Activated CD4-positive, alpha-beta T cell treated with anti-CD3 and anti-CD28 coated beads, Interleukin-2, Interleukin-6, amounts not matched to agents 100 ng/mL and 50 ng/mL, durations not matched to agents 16 hours and 8 hours (primary cell): ENCODE results near the gene CTPS1.

ENCODE experiments used
- DNase-seq: peaks from one replicate; pipeline ENCODE4 v3.0.0-alpha.2; 2020

Gene CTPS1, protein sequence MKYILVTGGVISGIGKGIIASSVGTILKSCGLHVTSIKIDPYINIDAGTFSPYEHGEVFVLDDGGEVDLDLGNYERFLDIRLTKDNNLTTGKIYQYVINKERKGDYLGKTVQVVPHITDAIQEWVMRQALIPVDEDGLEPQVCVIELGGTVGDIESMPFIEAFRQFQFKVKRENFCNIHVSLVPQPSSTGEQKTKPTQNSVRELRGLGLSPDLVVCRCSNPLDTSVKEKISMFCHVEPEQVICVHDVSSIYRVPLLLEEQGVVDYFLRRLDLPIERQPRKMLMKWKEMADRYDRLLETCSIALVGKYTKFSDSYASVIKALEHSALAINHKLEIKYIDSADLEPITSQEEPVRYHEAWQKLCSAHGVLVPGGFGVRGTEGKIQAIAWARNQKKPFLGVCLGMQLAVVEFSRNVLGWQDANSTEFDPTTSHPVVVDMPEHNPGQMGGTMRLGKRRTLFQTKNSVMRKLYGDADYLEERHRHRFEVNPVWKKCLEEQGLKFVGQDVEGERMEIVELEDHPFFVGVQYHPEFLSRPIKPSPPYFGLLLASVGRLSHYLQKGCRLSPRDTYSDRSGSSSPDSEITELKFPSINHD

DNA sequence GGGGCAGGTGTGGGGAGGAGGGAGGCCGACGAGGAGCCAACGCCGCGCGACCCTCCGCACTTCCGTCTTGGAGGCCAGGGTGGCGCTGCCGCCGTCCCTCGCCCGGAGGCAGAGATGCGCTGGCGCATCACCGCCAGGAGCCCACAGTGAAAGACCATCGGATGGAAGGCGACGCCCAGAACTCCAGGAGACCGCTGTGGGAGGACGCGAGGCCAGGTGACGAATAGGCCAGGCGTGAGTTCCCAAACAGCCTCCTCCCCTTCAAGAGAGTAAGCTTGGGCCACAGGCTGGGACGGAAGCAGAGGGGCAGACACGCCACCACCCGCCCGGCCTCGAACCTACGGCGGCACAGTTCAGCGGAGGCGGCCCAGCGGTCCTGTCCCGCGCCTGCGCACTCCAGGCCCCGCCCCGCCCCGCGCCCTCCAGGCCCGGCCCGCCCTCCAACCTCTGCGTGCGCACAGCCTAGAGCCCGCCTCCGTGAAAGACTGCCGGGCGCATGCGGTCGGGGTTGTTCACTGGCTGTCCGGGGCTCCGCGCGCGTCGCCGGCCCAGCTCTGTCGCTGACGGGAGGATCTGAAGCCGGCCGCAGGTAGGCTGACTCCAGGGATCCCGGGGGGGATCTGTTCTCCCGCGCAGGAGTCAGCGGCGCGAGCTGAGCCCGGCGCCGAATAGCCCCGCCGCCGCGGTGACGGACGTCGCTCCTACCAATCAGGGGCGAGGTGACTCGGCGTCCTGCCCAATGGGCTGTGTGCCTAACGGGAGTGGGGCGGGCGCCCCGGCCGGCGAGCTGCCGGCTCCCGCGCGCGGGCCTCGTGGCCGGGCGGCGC, at the start of gene CTPS1:
CTPS1 (plus strand) TSS at position 456 of the 827 bp plus-strand sequence. CDS start 3,595 bp downstream, outside the sequence.
- DNase-seq, result peak; percentile 97

DNA sequence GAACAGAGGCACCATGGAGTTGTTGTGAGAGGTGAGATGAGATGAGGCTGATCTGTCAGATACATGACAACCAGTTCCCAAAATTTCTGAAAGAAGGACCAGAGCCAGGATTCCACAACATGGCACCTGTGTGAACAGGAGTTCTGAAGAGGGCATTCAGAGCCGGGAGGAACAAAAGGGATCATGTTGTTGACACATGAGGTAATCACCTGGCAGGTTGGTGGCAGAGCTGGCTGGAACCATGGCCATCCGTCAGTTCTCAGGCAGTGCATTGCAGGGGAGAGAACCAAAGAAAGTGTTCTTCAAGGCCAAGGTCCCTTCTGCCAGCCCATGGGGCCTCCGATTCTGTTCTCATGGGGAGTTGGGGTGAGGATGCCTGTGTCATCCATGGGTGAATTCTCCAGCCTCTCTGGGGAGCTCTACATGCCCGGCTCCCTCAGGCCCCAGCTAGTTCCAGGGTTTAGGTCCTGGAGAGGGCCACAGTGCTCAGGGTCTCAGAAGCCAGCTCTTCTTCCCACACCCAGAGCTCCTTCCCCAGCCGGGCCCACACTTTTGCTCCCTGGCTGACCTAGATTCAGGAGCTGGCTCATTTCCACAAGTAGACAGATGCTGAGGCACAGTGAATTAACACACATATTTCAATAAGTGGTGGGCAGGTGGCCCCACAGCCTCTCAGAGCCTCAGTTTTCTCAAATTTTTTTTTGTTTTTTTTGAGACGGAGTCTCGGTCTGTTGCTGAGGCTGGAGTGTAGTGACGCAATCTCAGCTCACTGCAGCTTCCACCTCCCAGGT, 49.1 kb upstream of the CTPS1 start:
- no peak for DNase-seq

DNA sequence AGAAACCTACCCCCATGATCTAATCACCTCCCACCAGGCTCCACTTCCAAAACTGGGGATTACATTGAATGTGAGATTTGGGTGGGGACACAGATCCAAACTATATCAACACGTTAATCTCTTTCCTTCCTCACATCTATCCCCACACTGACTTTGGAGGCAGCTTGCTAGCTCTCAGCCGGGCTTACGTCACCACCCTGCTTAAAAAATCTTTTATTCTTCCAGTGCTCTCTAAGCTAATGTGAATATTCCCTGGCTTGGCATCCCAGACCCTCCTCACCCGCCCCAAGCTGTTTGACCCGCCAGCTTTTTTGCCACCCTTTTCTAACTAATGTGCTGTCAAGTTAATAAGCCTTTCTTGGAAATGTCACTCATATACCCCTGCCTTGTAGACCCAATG, 47.9 kb upstream of the CTPS1 start:
- no peak for DNase-seq

DNA sequence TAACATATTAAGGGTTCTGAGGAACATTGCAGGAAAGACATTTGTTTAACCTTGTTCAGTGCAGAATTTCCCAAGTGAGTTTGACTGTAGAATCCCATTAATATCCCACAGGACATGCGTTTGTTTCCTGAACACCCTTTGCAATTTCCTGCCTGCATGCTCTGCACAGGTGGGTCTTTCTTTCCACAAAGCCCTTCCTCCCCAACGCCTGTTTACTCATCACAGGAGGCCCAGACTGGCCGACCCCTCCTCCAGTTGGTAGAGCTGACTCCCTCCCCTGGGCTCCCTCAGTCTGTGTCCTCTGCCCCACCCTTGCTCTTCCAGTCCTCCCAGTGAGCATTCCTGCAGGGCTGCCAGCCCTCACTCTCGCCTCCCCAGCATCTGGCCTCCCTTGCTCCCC, 47.5 kb upstream of the CTPS1 start:
- DNase-seq, result no peak

DNA sequence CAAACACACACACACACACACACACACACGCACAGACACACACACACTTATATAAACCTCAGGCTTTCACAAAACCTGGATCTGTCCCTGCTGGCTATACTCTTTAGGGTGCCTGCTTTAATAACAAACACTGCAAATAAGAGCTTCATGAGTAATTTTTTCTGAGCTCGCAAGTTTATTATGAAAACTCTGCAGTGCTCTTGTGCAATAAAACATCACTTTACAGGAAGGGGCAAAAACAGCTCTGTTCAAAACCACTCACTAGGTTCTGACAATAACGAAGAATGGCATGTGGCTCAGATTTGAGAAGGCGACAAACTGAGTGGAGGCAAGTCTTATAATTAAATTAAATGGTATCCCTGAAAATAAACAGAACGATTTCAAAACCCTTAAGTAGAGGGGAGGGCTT, 42.6 kb upstream of the CTPS1 start:
- DNase-seq, result no peak

DNA sequence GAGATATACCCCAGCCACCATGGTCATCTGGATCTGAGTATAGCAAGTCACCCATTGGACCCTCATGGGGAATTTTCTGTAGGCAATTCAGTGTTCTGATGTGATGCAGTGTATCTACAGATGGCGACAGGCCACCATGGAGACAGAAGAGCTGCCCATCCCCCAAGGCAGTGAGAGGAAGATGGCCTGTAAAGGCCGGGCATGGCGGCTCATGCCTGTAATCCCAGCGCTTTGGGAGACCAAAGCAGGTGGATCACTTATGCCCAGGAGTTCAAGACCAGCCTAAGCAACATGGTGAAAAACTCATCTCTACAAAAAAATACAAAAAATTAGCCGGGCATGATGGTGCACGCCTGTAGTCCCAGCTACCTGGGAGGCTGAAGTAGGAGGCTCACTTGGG, 41.1 kb upstream of the CTPS1 start:
- DNase-seq, result no peak

DNA sequence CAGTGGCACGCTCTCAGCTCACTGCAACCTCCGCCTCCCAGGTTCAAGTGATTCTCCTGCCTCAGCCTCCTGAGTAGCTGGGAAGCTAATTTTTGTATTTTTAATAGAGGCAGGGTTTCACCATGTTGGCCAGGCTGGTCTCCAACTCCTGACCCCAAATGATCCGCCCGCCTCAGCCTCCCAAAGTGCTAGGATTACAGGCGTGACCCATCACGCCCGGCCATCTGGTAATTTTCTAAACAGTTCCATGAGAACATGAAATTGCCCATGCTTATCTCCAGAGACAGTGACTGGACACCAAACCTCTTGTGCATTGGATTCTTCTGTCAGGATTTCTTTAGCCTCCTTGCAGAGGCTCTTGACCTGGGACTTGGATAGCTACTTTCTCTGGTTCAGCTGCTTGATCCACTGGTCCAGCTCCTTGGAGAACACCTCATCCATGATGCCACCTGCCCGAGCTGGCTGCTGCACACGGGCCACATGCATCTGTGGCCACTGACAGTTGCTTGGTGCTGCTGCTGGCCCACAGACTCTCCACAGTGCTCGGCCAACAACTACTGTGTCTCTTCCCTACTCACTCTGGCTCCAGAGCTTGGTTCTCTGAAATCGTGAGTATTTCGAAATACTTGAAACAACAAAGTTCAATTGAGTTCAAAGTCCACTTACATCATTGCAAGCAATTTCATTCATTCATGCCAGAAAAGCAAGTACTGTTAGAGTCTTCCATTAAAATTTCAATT, 40.0 kb upstream of the CTPS1 start:
- DNase-seq, result no peak

DNA sequence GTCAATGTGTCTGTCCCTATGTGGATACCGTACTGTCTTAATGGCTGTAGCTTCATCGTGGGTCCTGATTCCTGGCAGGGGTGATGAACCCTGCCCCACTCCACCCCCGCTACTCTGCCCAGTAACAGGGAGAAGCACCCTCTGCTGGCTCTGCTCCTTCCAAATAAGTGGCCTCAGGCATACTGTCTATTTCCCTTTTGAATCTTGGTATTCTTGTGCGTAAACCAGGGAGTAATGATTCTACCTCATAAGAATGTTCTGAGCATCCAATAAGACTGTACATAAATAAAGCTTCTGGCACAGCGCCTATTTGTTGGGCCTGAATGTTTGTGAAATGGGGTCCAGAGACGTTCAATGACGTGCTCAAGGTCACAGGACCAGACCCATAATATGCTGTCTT, 35.2 kb upstream of the CTPS1 start:
- no peak for DNase-seq

DNA sequence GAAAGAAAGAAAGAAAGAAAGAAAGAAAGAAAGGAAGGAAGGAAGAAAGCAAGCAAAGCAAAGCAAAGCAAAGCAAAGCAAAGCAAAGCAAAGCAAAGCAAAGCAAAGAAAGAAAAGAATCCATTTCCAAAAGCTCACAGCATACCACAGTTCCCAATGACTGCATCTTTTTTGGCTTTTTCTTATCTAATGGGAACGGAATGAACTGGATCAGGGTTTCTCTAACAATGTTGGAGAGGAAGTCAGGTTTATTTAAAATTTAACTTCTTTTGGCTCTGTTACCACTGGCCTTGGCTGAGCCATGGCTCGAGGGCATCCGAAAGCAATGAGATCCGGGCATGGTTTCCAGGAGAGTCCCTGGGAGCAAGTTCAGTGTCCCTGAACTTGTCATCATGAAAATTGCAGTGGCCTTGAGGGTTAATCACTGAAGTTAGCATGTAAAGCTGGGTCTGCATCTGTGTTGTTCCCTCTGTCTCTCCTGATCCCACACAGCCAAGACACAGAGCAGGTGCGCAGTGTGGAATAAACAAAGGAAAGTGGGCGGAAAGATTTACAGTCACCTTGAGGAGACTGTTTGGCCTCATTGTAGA, 34.6 kb upstream of the CTPS1 start:
- no peak for DNase-seq

DNA sequence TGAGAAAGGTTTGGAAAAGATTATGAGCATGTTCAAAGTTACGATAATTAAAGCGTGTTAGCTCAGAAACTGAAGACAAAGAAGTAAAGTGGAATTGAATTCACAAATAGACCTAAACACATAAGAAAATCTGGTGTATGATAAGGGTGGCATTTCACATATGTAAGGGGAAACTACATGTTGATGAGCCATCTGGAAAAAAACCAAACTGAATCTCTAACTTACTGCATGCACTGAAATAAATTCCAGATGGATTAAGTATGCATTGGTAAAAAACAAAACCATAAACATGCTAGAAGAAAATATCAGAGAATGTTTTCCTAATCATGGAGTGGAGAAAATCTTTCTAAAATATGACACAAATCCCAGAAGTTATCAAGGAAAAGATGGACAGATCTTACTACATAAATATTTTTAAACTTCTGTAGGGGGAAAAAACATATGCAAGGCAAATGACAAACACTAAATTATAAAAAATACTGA, 34.0 kb upstream of the CTPS1 start:
- no peak for DNase-seq

DNA sequence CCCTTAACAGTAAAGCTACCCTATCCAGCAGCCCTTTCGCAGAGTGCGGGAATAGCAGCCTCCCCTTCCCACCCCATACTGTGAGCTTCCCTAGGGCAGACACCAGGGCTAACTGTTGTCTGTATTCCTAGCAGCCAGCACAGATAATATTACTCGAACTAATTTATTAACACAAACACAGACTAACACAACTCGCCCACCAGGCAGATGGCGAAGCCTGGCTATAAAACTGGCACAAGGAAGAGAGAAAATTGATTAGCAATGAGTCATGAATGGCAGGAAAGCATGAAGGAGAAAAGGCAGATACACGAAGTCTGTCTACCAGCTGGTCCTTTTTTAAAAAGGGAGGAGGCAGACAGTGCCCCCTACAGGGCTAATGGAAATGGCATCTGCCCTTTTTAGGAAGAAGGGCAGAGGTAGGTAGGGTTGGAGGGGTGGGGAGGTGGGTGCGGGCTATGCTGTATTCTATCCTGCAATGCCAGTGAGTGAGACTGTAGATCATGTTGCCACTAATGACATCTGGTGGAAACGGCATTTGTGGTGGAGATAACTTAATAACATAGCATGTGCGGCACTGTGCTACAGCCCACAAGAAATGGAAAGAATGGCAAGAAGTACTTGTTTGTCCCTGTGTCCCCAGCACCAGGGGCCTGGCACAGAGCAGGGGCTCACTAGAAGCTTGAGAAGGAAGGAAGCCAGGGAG, 30.6 kb upstream of the CTPS1 start:
- peak; percentile 72 for DNase-seq

DNA sequence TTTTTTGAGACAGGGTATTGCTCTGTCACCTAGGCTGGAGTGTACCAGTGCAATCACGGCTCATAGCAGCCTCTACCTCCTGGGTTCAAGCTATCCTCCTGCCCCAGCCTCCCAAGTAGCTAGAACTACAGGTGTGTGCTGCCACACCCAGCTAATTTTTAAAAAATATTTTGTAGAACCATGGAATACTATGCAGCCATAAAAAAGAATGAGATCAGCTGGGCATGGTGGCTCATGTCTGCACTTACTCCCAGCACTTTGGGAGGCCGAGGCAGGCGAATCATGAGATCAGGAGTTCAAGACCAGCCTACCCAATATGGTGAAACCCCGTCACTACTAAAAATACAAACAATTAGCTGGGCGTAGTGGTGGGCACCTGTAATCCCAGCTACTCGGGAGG, 29.9 kb upstream of the CTPS1 start:
- no peak for DNase-seq

DNA sequence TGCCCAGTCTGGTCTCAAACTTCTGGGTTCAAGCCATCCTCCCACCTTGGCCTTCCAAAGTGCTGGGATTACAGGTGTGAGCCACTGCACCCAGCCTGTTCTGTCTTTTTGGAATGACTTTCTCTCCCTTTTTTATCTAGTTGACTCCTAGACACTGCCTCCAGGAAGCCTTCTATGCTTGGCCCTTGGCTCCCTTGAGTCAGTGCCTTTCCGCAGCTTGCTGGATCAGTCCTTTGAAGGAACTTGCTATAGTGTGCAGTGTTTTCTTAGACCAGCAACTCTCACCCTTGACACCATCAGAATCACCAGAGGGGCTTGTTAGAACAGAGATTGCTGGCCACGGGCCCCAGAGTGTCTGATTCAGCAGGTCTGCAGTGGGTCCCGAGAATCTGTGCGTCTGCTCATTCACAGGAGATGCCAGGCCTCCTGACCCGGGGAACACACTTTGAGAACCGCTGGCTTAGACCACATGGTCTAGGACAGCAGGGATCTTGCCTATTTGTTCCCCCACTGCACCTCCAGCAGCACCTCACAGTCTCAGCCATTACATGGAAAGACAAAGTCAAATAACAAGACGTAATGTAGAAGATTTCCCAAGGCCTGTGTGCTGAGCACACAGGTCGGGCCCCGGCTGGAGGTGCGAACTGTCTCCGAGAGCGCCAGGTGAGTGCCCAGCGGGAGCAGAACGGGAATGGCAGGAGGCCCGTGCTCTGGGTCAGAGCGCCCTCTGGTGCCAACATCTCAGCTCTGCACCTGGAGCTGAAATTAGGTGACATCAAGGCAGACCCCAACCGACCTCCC, 27.4 kb upstream of the CTPS1 start:
- DNase-seq, result peak; percentile 69

DNA sequence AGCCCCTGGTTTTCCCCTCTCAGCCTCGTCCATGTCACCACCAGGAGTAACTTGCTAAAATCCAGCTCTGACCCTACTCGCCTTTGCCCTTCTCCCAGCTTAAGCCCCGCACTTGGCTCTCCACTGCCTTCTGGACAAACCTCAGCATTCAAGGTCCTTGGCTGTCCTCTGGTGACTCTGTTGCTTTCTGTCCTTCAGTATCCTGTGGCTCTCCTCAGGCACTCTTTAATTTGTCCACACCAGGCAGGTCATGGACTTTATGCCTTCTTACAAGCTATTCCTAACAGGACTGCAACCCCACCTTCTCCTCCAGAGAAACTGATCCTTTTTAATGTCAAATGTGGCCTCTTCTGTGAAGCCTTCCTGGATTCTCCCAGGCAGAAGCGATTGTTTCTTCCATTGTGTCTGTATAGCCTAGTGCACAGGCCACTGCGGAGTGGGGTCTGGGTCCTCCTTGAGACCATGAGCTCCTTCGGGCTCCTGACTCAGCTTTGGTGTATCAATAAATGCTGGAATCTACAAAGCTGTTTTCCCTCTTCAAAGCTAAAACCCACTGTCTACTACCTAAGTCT, 26.7 kb upstream of the CTPS1 start:
- DNase-seq, result no peak

DNA sequence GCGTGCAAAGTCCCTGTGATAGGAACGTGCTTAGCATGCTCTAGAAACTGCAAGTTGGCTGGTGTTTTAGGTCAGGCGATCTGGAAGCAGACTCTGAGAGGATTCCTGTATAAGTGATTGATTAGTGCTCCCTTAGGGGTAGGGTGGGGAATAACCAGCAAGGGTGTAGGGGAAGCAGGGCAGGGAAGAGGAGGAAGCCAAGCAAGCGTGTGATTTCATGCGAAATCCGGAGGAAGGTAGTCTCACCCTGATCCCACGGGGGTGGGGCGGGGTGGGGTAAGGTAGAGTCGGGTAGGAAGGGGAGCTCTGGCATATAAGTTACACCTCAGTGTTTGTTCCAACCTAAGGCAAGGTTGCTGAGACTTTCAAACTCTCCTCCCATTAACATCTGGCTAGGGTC, 24.9 kb upstream of the CTPS1 start:
- no peak for DNase-seq

DNA sequence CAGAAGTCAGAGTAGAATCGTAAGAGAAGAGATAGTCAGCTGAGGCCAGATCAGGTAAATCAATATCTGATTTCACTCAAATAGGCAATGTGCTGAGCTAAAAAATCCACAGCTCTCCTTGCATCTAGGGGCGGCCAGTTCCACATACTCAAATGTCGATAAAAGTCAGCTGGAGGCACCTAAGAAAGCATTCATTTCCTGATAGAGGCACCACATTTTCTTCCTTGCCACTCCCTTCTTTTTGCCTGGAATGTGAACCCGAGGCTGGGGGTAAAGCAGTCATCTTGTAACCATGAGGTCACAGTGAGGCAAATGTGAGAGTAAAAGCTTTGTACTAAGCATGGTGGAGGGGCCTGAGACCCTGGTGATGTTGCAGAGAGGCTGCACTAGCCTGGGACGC, 24.2 kb upstream of the CTPS1 start:
- DNase-seq, result no peak

DNA sequence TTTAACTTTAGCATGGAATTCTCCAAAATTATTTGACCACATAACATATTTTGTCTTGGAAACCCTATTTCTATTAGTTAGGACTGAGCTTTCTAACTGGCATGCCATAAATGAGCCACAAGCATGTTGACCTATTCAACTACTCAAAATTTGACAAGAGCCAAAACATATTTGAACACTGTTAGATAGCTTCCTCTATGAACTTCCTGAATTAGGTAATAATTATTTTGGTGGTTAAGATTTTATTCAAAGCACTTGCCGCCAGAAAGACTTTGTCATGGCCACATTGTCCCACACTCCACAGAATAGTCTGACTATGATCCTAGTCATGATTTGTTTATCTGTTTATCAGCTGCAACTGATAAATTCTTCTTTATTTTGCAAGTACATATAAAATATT, 23.1 kb upstream of the CTPS1 start:
- no peak for DNase-seq

DNA sequence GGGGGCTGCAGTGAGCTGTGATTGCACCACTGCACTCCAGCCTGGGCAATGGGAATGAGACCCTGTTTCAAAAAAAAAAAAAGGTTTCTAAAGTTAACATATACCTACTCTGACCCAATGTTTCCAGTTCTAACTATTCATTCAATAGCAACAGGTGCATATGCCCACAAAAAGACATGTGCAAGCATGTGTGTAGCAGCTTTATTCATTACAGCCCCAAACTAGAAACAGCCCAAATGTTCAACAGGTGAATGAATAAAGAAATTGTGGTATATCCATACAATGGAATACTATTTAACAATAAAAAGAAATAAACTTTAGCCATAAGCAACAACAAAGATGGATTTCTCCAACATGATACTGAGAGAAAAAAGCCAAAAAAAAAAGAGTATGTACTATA, 21.3 kb upstream of the CTPS1 start:
- no peak for DNase-seq

DNA sequence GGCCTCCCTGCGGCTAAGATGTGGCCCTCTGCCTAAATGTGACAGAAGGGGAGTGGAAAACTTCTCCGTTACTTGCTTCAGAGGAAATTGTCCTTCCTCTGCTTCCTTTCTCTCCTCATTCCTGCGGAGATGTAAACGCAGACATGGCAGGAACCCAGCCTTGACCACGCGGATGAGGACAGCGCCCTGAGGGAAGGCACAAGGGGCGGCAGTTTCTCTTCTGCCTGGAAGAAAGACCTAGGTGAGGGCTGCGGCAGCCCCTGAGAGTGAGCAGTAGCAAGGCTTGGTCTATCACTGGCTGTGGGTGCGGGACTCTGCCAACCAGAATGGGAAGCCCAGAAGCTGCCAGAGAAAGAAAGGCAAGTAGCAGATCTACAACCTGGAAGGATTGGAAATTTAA, 14.0 kb upstream of the CTPS1 start:
- no peak for DNase-seq

DNA sequence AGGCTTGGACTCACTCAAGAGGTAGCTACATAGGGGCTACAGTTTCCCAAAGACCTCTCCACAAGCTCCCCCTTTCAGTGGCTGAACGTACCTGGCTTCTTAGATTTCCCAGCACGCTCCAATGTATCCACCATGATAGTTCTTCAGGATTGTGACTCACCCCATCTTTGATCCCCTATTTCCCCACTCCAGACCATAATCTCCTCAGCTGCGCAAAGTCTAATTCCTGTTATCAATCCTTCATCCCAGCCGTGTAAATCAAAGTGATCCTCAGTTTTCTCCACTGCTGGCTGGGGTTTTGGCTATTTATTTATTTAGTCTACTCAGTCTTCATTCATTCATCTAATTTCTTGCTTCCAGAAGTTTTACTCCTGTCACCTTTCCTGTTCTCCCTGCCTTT, 13.1 kb upstream of the CTPS1 start:
- no peak for DNase-seq
